PC-9 (cell line): Measurements from ENCODE around the gene STING1. TPM values are rescaled to one million over a fixed set of nuclear protein-coding genes. Genes with fewer than 3 reads are reported as not detected.
A peak's percentile ranks its signal among the peaks of the same experiment; 100 is the strongest.

ENCODE experiments used
- BruUV-seq: library from RNA; stranded (reverse); fragments of 400-500 nt; replicated peaks from 2 replicates; lab custom pipeline; 2021; lab: Mats Ljungman, UMichigan
- CTCF ChIA-PET: fragments of 300-600 bp; sonication (Branson Sonifier 250); formaldehyde crosslinking; loops from one replicate; lab custom pipeline; 2022; ENCODE audit warnings: antibody characterized with exemption; lab: Charles Lee
- POLR2A ChIA-PET: fragments of 300-600 bp; sonication (Branson Sonifier 250); formaldehyde crosslinking; loops from one replicate; lab custom pipeline; 2022; ENCODE audit warnings: antibody characterized with exemption; ENCODE audit not compliant: unreplicated experiment; lab: Charles Lee
- DNase-seq, 2 experiments: peaks; one replicate each; pipeline versions ENCODE4 v3.0.0 to v3.0.0-alpha.2; 2015 to 2022; ENCODE audit warnings: mixed read lengths in 1 of 2
- H2AFZ ChIP-seq: fragments of 200-600 bp; sonication (generic); 2 replicates; pipeline ENCODE4 v1.8.1; 2017; ENCODE audit warnings: antibody characterized with exemption
- H3F3A ChIP-seq: fragments of 200-600 bp; sonication (generic); 2 replicates; pipeline ENCODE4 v1.8.1; 2017; ENCODE audit warnings: antibody characterized with exemption, mild to moderate bottlenecking, low read depth; ENCODE audit not compliant: insufficient read depth
- H3K27ac ChIP-seq: fragments of 200-600 bp; sonication (generic); 2 replicates; pipeline ENCODE4 v1.6.1; 2016; ENCODE audit warnings: mixed run types
- H3K27me3 ChIP-seq: fragments of 200-600 bp; sonication (generic); 2 replicates; pipeline ENCODE4 v1.6.1; 2016; ENCODE audit warnings: low read depth, mixed run types; ENCODE audit not compliant: insufficient read depth
- H3K36me3 ChIP-seq: fragments of 200-600 bp; sonication (generic); 2 replicates; pipeline ENCODE4 v1.6.1; 2016; ENCODE audit warnings: low read depth, mixed run types
- H3K4me1 ChIP-seq: fragments of 200-600 bp; sonication (generic); replicated peaks from 2 replicates; pipeline ENCODE4 v1.6.1; 2016; ENCODE audit warnings: mixed run types; ENCODE audit not compliant: insufficient read depth
- H3K4me2 ChIP-seq: fragments of 200-600 bp; sonication (generic); 2 replicates; pipeline ENCODE4 v1.6.1; 2017; ENCODE audit warnings: mixed run types
- H3K4me3 ChIP-seq: fragments of 200-600 bp; sonication (generic); 2 replicates; pipeline ENCODE4 v1.6.1; 2016; ENCODE audit warnings: mixed run types
- H3K79me2 ChIP-seq: fragments of 200-600 bp; sonication (generic); 2 replicates; pipeline ENCODE4 v1.6.1; 2017; ENCODE audit warnings: low read depth, mixed run types
- H3K9me2 ChIP-seq: fragments of 200-600 bp; sonication (generic); 2 replicates; pipeline ENCODE4 v1.8.1; 2017; ENCODE audit warnings: mild to moderate bottlenecking; ENCODE audit not compliant: insufficient read depth
- H3K9me3 ChIP-seq: fragments of 200-600 bp; sonication (generic); 2 replicates; pipeline ENCODE4 v1.8.1; 2016; ENCODE audit warnings: low read depth; ENCODE audit not compliant: insufficient read depth
- H4K20me1 ChIP-seq: fragments of 200-600 bp; sonication (generic); 2 replicates; pipeline ENCODE4 v1.8.1; 2017; ENCODE audit not compliant: insufficient read depth
- EZH2 ChIP-seq: fragments of 200-600 bp; sonication (generic); IDR thresholded peaks from 2 replicates; pipeline ENCODE4 v1.8.0; 2017; ENCODE audit warnings: antibody characterized with exemption, low read depth
- intact Hi-C: fragments of 100-400 bp; cut with micrococcal nuclease; formaldehyde crosslinking; loops from one replicate; pipeline ENCODE4 v1.10.0; 2022; ENCODE audit not compliant: unreplicated experiment
- total RNA-seq: library from RNA; stranded (reverse); gene quantifications from 2 replicates; pipeline ENCODE4 v1.2.3, GENCODE V29; 2021
- TF ChIP-seq, protein P1 (sequence below): fragments of 200-600 bp; sonication (generic); conservative IDR thresholded peaks from 2 replicates; pipeline ENCODE4 v1.6.1; 2017; ENCODE audit warnings: mixed run types, antibody characterized with exemption, mild to moderate bottlenecking, moderate library complexity

STING1 gene
- total RNA-seq, 1 experiment from 2014 or later, result 27.6 TPM

DNA sequence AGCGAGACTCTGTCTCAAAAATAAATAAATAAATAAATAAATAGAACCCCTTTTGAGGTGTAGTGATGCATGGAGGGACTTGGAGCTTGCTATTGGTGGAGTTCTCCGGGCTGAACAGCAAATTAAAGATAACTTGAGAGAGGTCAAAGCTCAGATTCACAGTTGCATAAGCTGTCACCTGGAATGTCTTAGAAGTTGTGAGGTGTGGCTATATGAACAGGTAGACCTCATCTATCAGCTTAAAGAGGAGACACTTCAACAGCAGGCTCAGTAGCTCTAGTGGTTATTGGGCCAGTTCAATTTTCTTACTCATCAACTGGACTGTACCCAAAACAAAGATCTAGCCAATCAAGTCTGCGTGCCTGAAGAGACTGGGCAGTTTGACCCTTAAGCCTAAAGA lies 11.7 kb upstream of the STING1 start:
- POLR2A ChIA-PET, result no interaction called here

DNA sequence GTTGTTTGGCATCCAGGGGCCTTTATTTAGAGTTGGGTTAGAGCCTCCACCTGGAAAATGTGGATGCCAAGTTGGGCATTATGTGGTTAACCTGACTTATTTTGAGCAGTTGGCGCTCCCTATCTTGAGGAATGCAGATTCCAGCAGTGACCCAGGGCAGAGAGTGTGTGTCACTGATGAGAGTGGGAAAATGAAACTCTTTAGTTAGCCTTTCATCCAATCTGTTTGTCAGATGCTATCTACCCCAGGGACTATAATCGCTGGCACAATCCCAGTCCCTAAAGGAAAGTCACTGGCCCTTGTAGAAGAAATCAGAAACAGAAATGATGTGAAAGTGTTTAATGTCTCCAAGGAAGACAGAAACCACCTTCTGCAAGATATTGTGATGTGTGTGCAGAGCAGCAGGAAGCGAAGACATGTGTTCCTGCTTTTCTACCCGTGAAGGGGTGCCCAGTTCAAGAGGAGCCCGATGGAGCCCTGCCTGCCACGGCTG lies 10.2 kb upstream of the STING1 start:
- intact Hi-C loops, result no loop called here
- DNase-seq, result peak in 1 of 2 experiments; percentile 51
- Histone ChIP-seq H3K4me2 (no peak overlapping the region), H3K36me3 (no peaks in the 10 kb centered on the region), H3K4me3 (no peak overlapping the region), H3K27ac (no peak overlapping the region), H3K4me1 (peaks cover 37% of the 10 kb centered on the region), H3K9me3 (no peaks in the 10 kb centered on the region), H2AFZ (no peak overlapping the region), H3K27me3 (no peaks in the 10 kb centered on the region), H3K9me2 (no peaks in the 10 kb centered on the region), H3K79me2 (no peaks in the 10 kb centered on the region), H3F3A (peaks cover 30% of the 10 kb centered on the region), H4K20me1 (no peaks in the 10 kb centered on the region)
- ChIA-PET CTCF (no interaction called here), POLR2A (no interaction called here)
- BruUV-seq, result no TSS peak
- TF ChIP-seq, protein P1, sequence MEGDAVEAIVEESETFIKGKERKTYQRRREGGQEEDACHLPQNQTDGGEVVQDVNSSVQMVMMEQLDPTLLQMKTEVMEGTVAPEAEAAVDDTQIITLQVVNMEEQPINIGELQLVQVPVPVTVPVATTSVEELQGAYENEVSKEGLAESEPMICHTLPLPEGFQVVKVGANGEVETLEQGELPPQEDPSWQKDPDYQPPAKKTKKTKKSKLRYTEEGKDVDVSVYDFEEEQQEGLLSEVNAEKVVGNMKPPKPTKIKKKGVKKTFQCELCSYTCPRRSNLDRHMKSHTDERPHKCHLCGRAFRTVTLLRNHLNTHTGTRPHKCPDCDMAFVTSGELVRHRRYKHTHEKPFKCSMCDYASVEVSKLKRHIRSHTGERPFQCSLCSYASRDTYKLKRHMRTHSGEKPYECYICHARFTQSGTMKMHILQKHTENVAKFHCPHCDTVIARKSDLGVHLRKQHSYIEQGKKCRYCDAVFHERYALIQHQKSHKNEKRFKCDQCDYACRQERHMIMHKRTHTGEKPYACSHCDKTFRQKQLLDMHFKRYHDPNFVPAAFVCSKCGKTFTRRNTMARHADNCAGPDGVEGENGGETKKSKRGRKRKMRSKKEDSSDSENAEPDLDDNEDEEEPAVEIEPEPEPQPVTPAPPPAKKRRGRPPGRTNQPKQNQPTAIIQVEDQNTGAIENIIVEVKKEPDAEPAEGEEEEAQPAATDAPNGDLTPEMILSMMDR, result no peak
- TF ChIP-seq EZH2, result no peak

More for the DNA sequence above, 11.7 kb upstream of the STING1 start:
- Histone ChIP-seq H2AFZ (no peak overlapping the region), H3K27me3 (no peaks in the 10 kb centered on the region), H3K4me3 (no peak overlapping the region), H3K9me2 (no peaks in the 10 kb centered on the region), H3K36me3 (no peaks in the 10 kb centered on the region), H3F3A (peaks cover 30% of the 10 kb centered on the region), H3K27ac (peak overlapping the region; percentile 64), H4K20me1 (no peaks in the 10 kb centered on the region), H3K4me2 (peak overlapping the region; percentile 36), H3K79me2 (no peaks in the 10 kb centered on the region), H3K4me1 (peaks cover 37% of the 10 kb centered on the region), H3K9me3 (no peaks in the 10 kb centered on the region)
- TF ChIP-seq, protein P1, result no peak
- TF ChIP-seq EZH2, result no peak
- intact Hi-C loops, result no loop called here
- BruUV-seq, result no TSS peak
- CTCF ChIA-PET, result no interaction called here
- no peak for DNase-seq

DNA sequence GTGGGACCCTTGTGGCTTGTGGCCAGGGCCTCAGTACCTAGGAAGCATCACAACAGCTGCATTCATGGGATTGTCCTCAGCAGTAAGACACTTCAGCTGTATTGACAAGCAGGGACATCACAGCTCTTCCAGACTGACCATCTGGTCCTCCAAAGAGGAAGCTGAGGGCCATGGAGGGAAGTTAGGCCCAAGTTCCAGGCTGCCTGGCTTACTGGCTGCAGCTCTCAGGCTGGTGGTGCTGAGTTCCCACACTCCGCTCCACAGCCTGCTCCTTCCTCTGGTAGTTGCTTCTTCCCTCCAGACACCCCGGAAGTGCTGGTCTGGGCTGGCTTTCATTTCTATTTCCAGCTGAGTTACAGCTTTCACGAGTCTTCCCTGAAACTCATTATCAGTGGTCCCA lies 5.7 kb upstream of the STING1 start:
- intact Hi-C loops, result no loop called here
- Histone ChIP-seq H3F3A (peaks cover 10% of the 10 kb centered on the region; the same call in 1 of the 2 replicates), H4K20me1 (no peaks in the 10 kb centered on the region), H3K79me2 (no peaks in the 10 kb centered on the region), H3K27ac (no peak overlapping the region), H2AFZ (no peak overlapping the region), H3K9me3 (no peaks in the 10 kb centered on the region), H3K4me1 (peaks cover 2% of the 10 kb centered on the region; the same call in 1 of the 2 replicates), H3K36me3 (no peaks in the 10 kb centered on the region), H3K9me2 (no peaks in the 10 kb centered on the region), H3K4me3 (no peak overlapping the region), H3K27me3 (no peaks in the 10 kb centered on the region), H3K4me2 (no peak overlapping the region)
- BruUV-seq, result no TSS peak
- POLR2A ChIA-PET, result no interaction called here
- CTCF ChIA-PET, result no interaction called here
- DNase-seq, result no peak
- no peak for TF ChIP-seq EZH2
- TF ChIP-seq, protein P1, result no peak
